ENCODE results near the gene CFAP210. TPM values are rescaled to one million over a fixed set of nuclear protein-coding genes. Genes with fewer than 3 reads are reported as not detected.

CFAP210 gene
- total and polyA plus RNA-seq, 9 of the 15 experiments (the other 6 are each of a cell fraction or from before 2014, with no cell fraction given) = 0.75 to 3.6 (median 1.3) TPM

GRCh38 chr2:169662744-169663143 lies 31.5 kb downstream of the CFAP210 start (continued):
- TF ChIP-seq REST (IDR thresholded peaks at IDR 0.05; ENCODE audit: borderline replicate concordance) = peak; percentile 35
- TF ChIP-seq REST (CRISPR knock-in tag; IDR thresholded peaks at IDR 0.05; ENCODE audit: low read depth) = no peak
- TF ChIP-seq GMEB1 (CRISPR knock-in tag; IDR thresholded peaks at IDR 0.05) = no peak
- TF ChIP-seq CCNT2 (IDR thresholded peaks at IDR 0.05; ENCODE audit: borderline replicate concordance, extremely low read depth, insufficient read length, low read depth, low read length) = peak; percentile 65
- TF ChIP-seq ARNT (IDR thresholded peaks at IDR 0.05) = 0 out of 4 replicates have a peak, but pooled peaks of 1 of the 2 experiments have one; percentile 19
- no peak for TF ChIP-seq BRD9 (IDR thresholded peaks at IDR 0.05; ENCODE audit: low read depth, partially characterized antibody)
- TF ChIP-seq ZNF79 (CRISPR knock-in tag; IDR thresholded peaks at IDR 0.05; ENCODE audit: low read depth) = no peak
- TF ChIP-seq FOXM1 (IDR thresholded peaks at IDR 0.05; ENCODE audit: low read depth) = peak; percentile 45; the same call in 1 of the 2 replicates
- no peak for TF ChIP-seq FOXM1 (CRISPR knock-in tag; IDR thresholded peaks at IDR 0.05; ENCODE audit: low read depth)
- TF ChIP-seq ZNF23 (CRISPR knock-in tag; IDR thresholded peaks at IDR 0.05) = no peak
- peak; percentile 86 for TF ChIP-seq DPF2 (IDR thresholded peaks at IDR 0.05)
- TF ChIP-seq ETS1 (conservative IDR thresholded peaks at IDR 0.05; ENCODE audit: control insufficient read depth, low read depth, low read length) = no peak
- TF ChIP-seq SRSF9 (IDR thresholded peaks at IDR 0.05; ENCODE audit: borderline replicate concordance, low read depth, low read length) = no peak
- TF ChIP-seq CREB5 (CRISPR knock-in tag; IDR thresholded peaks at IDR 0.05) = no peak
- peak; percentile 45; the same call in 1 of the 2 replicates for TF ChIP-seq CC2D1A (IDR thresholded peaks at IDR 0.05)
- no peak for TF ChIP-seq ZNF212 (CRISPR knock-in tag; IDR thresholded peaks at IDR 0.05)
